Measurements from ENCODE around the gene LTBP2.

The LTBP2 gene

DNA sequence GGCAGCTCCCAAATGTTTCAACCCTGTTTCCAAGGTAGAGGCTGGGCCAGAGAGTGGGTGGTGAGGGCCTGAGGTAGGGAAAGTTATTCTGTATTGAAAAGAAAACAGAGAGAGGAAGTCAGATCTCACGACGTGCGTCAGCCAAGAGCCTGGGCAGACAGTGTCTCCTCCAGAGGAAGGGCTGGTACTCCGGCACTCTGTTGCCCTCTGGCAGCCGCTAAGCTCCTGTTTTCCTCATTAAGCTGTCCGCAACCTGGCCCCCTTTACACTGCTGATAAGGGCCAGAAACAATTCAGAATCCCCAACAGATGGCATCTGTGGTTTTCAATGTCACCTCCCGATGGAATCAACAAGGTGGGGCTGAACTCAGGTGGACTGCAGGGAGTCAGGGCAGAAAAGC is 26.0 kb upstream of the LTBP2 start:
- no peak for DNase-seq (ENCODE audit: low read depth)

DNA sequence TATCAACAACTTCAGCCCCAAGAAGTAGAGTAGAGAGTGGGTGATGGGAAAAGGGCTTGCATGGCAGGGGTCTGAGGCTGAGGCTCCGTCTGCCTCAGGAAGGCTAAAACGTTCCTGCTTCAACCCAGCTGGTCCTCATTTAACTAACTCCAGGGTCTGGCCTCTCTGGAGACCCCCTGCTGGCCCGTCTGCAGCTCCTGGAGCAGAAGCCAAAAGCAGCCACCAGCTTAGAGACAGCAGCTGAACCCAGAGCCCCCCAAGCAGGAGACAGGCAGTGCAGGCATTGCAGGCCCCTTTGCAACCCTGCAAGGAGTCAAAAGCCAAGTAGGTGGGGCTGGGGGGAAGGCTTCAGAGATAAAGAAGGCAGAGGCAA is 25.1 kb upstream of the LTBP2 start:
- DNase-seq (ENCODE audit: low read depth), result no peak

DNA sequence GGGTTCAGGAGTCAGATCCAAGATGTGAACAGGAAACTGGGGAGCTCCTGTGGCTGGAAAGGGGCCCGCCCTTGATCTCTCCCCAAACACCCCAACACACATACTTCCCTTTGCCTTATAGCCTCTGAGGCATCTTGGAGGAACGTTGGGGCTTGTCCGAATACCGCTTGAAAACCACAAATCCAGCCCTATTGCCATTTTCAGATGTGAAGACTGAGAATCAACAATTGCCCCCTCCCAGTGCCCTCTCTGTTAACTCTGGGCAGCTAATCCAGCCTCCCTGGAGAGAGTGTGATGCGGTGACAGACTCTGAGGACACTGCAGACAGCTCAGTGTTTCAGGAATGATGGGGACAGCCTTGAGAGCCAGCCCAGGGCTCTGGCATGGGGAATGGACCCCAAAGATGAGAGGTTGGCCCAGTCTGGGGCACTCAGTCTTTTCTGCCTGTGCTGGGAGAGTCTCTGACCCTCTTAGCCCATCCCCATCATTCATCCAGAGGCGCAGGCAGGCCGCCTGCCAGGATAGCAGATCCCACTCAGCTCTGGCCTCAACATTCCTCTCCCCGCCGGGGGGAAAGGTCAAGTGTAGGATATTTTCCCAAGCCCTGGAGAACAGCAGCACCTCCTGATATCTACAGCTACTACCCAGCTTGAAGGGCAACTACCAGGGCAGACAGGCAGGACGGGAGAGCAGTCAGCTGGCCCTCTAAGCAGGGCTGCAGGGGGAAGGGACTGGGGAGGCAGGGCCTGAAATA is 24.6 kb upstream of the LTBP2 start:
- DNase-seq (ENCODE audit: low read depth), result no peak

DNA sequence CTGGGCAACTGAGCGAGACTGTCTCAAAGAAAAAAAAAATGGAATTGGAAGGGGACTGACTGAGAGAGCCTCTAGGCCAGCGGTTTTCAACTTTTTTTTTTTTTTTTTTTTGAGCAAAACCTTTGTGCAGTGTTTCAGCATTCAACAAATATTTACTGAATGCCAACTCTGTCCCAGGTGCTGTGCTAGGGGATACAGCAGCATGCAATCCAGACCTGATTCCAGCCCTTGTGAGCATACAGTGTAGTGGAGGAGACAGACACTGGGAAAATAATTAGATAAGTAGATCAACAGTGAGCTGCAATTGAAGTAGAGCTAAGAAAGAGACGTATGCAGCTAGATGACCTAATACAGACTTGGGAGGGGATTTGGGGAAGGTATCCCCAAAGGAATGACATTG is 23.8 kb upstream of the LTBP2 start:
- no peak for DNase-seq (ENCODE audit: low read depth)

DNA sequence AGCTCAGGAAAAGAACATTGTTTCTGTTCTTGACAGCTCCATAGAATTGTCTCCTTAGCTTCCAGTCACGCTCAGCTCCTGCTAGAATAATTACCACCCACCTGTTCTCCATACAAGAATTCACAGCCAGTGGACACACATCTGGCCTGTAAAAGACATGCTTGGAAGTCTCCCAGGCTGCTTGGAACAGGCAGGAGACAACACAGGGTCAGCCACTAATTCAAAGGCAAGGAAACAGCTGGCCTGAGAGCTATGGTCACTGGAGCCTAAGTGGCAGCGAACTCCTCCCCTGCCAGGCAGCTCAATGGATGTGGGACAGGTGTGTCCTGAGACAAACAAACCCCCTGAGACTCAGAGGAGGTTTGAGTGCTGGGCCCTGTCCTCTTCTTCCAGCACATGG is 22.9 kb upstream of the LTBP2 start:
- DNase-seq (ENCODE audit: low read depth), result no peak

DNA sequence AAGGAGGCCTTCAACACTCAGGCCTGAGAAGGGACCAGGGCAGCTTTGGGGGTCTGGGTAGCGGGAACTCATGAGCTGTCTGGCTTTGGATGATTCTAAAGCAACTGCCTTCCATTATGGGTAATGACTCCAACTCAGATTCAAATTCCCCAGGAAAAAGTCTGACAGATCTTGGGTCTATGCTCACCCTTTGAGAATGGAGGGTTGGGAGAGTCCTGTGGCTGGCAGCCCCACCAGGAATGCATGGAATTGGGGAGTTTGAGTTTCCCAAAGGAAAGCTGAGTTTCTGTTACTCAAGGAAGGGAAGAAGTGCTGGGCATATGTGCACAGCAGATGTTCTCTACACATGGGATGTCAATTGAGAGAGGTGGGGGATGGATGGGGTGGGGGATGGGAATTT is 22.4 kb upstream of the LTBP2 start:
- no peak for DNase-seq (ENCODE audit: low read depth)

DNA sequence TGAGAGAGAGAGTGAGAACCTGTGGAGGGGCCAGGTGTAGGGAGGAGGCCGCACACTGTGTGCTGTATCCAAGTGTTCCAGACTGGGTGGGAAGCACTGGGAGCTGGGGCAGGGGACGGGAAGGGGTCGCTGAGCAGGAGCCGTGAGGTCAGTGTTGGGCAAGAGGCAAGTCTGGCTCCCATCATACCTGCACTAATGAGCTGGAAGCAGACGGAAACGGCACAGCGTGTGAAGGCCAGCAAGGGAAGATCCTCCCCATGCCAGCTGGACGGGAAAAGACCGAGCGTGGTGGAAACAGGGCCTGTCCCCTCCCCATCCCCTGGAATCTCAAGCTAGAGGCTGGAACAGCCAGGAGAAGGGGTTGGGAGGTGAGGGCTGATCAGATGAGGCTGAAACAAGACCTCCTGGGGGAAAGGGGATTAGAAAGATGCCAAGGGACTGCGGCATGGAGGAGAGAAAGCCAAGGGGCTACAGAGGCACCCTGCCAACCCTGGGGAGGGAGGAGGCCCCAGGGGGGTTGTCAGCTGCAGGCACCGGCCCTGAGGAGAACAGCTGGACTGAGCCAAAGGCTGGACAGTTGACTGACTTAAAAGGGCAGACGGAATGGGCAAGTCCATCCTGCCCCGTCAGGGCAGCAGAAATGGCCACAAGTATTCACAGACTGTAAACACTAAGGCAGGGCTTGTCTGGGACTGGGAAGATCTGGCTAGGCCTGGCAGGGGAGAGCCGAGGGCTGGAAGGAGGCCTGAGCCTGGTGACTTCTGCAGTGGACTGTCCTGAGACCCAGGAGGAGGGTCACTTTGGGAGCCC is 19.0 kb upstream of the LTBP2 start:
- no peak for DNase-seq (ENCODE audit: low read depth)

DNA sequence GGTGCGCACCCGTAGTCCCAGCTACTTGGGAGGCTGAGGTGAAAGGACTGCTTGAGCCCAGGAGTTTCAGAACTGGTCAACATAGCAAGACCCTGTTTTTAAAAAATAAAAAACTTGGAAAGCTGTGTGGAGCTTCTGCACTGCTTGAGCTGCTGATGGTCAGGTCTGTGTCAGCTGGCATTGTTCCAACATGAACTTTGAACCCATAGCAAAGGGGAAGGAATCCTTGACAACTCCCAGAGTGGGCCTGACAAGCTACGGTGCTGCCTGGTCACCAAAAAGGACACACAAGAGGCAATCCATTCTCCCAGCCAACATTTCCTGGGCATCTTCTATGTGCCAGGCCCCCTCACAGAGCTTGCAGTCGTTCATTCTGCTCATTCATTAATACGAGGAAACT is 16.4 kb upstream of the LTBP2 start:
- no peak for DNase-seq (ENCODE audit: low read depth)

DNA sequence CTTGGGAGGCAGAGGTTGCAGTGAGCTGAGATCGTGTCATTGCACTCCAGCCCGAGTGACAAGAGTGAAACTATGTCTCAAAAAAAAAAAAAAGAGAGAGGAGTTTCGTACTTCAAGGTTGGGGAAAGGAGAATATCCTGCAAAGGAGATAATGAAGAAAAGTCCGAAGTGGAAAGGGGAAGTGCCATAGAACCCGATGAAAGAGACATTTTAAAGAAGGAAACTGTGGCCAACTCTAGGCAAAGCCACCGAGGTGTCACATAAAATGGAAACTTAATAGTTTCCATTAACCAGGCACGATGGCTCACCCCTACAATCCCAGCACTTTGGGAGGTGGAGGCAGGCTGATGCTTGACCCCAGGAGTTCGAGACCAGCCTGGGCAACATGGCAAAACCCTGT is 15.0 kb upstream of the LTBP2 start:
- DNase-seq (ENCODE audit: low read depth), result no peak

DNA sequence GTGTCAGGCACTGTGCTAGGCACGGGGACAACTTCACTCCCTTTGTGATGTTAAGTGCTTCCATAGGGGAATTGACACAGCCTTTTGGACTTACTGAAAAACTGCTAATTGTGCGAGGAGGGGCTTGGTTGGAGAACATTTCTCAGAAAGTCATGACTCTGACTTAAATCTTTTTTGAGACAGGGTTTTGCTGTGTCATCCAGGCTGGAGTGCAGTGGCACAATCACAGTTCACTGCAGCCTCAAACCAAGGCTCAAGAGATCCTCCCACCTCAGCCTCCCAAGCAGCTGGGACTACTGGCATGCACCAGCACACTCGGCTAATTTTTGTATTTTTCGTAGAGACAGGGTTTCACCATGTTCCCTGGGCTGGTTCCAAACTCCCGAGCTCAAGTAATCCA is 10.2 kb upstream of the LTBP2 start:
- no peak for DNase-seq (ENCODE audit: low read depth)

DNA sequence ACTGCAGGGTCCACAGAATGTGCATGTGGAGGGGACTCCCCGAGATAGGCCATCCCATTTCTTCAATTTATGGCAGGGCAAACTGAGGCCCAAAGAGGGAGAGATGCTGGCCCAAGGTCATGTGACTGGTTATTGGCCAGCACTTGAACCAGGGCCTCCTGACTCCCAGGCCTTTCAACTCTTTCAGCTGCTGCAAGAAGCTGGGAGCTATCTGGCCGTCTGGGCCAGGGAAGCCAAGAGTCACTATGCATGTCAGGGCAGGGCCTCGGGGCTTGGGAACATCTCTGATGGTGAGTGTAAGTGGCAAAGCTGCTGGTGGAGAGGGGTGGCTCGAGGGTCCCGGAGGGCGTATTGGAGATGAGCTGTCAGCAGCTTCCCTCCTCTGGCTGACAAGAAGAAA is 9.5 kb upstream of the LTBP2 start:
- no peak for DNase-seq (ENCODE audit: low read depth)

DNA sequence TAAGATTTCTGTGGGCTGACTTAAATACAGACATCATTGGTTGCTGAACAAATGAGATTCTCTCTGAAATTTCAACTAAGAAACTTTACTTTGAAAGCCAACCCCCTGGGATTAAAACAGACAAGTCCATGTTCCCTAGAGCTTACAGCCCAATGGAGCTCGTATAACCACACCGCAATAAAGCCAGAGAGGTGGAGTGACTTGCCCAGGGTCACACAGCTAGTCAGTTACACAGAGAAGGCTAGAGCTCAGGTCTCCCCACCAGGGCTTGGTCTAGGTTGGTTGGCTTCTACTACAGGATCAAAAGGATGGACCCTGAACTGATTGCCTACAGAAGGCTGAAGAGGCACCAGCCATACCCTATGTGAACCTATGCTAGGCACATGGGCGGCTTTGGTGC is 8.9 kb upstream of the LTBP2 start:
- no peak for DNase-seq (ENCODE audit: low read depth)

DNA sequence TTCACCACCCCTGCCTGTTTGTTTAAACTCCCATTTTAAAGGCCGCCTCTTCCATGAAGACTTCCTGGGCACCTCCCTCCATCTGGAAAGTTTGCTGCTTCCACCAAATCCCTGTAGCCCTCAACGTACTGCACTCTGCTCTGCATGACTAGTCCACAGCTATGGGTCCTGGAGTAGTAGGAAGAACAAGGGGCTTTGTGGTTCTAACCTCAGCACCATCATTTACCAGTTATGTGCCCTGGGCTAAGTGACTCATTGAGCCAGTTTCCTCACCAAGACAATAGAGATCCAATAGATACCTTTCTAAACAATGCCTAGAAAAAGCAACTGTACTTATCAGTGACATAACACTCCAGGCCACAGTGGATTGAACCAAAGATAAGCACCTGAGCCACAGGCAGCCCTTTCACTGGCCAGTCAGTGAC is 8.5 kb upstream of the LTBP2 start:
- no peak for DNase-seq (ENCODE audit: low read depth)

DNA sequence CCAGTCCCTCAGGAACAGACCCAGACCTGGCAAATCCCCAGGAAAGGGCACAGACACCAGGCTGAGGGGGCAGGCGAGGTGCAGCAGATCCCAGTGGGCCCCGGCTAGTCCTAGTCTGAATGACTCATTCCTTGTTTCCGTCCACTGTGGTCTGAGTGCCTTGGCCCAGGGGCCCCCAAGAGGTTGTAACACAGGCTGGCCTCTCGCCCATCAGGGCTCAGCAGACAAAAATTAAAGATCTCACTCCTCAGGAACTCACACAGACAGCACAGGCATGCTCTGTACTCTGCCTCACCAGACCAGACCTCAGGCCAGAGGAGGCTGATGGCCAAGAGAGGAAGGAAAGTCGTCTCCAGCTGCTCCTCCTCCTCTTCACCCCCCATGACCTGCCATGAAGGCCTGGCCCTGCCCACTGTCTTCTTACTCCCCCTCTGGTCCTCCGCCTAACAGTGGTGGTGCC is 7.7 kb upstream of the LTBP2 start:
- no peak for DNase-seq (ENCODE audit: low read depth)

DNA sequence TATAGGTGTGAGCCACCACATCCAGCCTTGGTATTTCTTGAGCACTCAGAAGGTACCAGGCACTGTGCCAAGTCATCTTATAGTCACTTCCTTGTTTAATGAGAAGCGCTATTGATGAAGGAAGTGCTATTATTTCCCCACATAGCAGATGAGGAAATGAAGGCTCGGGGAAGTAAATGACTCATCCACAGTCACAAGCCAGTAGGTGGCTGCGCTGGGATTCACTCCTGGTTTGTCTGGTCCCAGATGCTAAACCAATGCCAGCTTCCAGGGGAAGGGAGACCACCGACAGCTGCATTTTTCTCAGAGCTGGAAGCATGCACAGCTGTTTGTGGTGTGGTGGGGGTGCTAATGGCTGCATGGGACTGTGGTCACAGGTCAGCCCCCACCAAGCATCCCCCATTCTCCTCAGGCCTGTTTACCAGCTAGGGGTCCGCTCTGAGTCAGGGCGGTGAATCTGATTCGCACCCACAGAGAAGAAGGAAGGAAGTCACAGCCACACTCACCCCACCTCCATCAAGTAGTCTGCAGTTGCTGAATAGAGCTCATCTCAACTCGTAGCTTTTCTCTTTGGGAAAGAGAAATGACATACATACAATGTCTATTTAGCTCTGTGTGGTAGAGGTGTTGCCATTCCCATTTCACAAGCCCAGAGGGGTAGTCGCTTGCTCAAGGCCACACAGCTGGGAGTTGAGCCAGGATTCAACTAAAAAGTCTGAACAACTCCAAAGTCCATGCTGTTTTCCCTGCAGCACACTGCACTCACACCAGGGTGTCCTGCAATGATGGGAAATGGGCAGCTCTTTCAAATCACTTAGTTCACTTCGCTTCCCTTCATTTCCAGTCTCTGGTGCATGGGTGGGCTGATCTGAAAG is 6.3 kb upstream of the LTBP2 start:
- peak; percentile 34 for DNase-seq (ENCODE audit: low read depth)

DNA sequence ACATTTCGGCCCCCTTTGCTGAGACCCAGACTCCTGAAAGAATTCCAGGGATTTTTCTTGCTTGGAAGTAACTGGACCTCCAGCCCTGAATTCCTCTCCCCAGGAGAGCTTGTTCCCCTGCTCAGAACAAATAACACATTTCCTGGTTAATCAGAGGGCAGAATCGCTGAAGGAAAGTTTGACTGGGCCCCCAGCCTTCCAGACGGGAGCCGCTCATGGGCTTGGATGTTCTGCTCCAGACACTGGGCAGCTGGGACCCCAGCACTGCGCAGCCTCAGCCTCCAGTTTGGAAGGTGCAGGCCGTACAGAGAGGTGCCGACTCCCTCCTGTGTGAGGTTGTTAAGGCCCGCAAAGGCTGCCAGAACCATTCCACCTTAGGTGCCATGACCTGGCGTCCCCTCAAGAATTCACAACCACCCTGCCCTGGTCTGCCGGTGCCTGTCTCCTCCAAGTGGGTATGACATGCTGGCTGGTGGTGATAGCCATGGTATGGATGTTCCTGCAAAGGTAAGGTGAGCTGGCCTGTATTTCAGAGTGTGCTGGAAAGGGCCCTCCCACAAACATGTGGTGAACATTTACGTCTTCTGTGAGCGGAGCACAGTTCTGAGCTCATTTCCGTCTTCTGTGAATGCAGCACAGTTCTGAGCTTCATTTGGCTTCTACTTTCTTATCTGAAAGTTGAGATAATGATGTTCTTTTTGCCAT is 5.1 kb upstream of the LTBP2 start:
- DNase-seq (ENCODE audit: low read depth), result no peak

DNA sequence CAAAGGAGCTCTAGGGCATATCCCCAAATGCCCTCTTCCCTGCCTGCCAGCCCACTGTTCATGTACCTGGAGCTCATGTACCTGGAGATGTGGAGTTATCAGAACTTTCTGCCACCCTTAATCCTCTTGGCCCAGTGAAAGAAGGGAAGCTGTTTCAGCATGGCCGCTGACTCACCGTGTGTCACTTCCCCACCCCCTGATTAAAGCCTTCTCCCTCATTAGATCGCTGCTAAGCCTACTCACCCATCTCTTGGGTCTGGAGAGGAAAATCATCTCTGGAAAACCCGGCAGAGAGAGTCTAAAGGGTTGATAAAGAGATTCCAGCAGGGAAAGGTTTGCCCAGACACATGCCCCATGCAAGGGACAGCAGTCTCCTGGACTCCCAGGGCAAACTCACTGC is 4.5 kb upstream of the LTBP2 start:
- DNase-seq (ENCODE audit: low read depth), result no peak

DNA sequence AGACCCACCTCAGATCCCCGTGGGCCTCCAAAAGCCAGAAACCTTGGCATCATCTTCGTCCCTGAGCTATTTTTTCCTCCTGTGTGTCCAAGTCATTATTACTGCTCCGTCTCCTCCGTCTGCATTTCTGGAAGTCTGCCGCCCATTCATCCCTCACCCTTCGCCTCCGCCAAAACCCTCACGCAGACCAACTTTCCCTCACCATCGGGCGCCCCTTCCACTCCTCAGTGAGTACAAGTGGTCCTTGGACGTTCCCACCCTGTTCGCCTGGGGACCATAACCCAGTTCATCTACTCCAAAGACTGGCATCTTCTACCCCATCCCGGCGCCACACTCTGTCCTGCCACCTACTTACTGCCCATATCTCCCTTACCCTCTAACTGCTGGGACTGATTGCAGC is 3.7 kb upstream of the LTBP2 start:
- no peak for DNase-seq (ENCODE audit: low read depth)

DNA sequence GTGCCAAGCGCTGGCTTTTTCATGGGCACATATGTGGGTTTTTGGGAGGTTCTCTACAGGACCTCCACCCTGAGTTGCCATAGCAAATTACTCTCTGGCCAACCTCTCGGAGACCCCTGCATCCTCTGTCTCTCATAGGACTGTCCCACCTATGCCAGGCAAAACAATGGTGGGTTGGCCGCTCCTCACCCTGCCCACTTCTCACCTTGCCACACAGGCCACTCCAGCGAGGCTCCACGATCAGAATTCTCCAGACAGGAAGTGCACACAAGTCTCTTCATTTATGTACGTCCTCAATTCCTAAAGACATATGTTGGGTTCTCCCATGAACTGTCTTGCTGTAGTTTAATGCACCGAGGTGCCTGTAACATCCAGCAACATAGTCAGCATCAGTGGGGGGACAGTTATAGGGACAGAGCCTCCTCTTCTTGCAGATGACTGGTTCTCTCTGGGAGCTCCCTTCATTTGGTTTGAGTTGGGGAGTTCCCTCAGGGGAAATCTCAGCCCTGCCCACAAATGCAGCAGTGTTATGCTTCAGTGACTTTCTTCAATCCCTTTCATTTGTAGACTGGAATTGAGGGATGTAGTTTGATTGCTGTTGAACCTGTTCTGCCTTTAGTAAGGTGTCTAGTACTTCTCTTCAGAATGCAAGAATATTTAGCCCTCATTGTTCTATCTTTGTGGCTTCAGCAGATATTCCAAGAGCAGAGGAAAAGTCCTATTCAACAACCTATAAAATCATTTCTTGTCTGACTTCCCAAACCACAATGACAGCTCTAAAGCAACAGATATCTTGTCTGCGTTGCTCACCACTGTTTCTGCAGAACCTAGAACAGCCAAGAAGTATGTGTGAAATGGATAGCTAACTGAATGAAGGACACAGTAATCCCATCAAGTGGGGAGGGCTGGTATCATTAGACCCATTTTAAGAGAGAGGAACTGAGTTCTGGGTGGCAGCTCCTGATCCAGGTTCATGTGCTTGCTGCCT is 2.8 kb upstream of the LTBP2 start:
- DNase-seq (ENCODE audit: low read depth), result no peak

DNA sequence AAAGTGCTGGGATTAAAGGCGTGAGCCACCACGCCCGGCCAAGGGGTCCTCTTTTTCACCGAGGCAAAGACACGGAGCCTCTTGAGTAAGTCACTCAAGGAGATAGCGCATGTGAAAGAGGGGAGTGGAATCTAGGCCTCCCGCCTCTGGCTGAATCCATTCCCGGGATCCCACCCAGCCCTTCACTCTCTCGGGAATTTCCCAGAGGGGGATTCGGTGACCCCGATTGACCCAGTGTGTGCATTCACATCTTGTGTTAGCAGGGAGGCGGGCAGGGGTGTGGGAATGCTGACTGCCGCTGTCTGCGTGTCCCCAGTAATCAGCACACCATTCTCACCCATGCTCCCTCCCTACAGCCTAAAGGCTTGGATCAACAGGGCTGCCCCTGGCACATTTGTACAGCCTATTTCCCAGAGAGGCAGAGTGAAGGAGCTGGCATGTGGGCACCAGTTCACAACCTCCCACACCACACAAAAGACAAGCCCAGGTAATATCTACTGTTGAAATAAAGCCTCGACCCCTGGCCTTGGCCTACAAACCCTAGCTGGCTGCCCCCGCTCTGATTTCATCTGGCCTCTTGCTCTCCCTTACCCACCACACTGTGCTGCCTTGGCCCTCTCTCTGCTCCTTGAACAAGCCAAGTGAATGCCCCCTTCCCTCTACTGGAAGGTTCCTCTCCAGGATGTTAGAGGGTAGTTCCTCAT is 1.3 kb upstream of the LTBP2 start:
- no peak for DNase-seq (ENCODE audit: low read depth)
